DND-41 (cell line): ENCODE results near the gene TSHZ2.

Experiments
- CTCF ChIP-seq: IDR thresholded peaks from 2 replicates; pipeline ENCODE4 v1.5.1; 2012; ENCODE audit warnings: borderline replicate concordance, low read length, moderate library complexity, mild to moderate bottlenecking; ENCODE audit not compliant: poor library complexity, severe bottlenecking; ENCODE audit errors: extremely low read depth
- EZH2 ChIP-seq: IDR thresholded peaks from 3 replicates; pipeline ENCODE4 v1.6.1; 2012; ENCODE audit warnings: borderline replicate concordance, low read depth, mild to moderate bottlenecking, moderate library complexity, low read length, inconsistent platforms; ENCODE audit not compliant: severe bottlenecking

- TF ChIP-seq CTCF (no peak), EZH2 (no peak)
These were observed 550.5 kb downstream of the TSHZ2 start for GRCh38 chr20:53522696-53523095.
